Liver (tissue), 9 donors: Measurements from ENCODE around the gene DRG2. TPM values are rescaled to one million over a fixed set of nuclear protein-coding genes. Genes with fewer than 3 reads are reported as not detected.
A peak's percentile ranks its signal among the peaks of the same experiment; 100 is the strongest.

ENCODE experiments used
- DNase-seq: peaks from one replicate; pipeline ENCODE4 v3.0.0-alpha.2; 2017; ENCODE audit warnings: low spot score
- H3K27ac ChIP-seq, 2 donors: one replicate each; pipeline ENCODE4 v1.7.0; 2013; ENCODE audit warnings: inconsistent platforms in 2 of 2, low read length in 2 of 2, control low read depth in 1 of 2, low read depth in 1 of 2, mild to moderate bottlenecking in 1 of 2
- H3K27me3 ChIP-seq, 4 donors: one replicate each; pipeline versions ENCODE4 v1.6.1 to v1.7.0; 2013; ENCODE audit warnings: low read length in 3 of 4, inconsistent platforms in 1 of 4, mild to moderate bottlenecking in 1 of 4, moderate library complexity in 1 of 4; ENCODE audit not compliant: control insufficient read depth in 4 of 4, insufficient read depth in 4 of 4
- H3K36me3 ChIP-seq, 4 donors: one replicate each; pipeline versions ENCODE4 v1.6.1 to v1.7.0; 2013; ENCODE audit warnings: low read length in 3 of 4, mild to moderate bottlenecking in 3 of 4, low read depth in 1 of 4, moderate library complexity in 1 of 4; ENCODE audit not compliant: control insufficient read depth in 4 of 4, insufficient read depth in 3 of 4
- H3K4me1 ChIP-seq, 4 donors: one replicate each; pipeline versions ENCODE4 v1.6.1 to v1.7.0; 2013; ENCODE audit warnings: low read length in 3 of 4, mild to moderate bottlenecking in 3 of 4, moderate library complexity in 1 of 4; ENCODE audit not compliant: control insufficient read depth in 4 of 4, insufficient read depth in 4 of 4
- H3K4me3 ChIP-seq, 3 donors: one replicate each; pipeline versions ENCODE4 v1.6.1 to v1.7.0; 2013; ENCODE audit warnings: low read length in 3 of 3, control low read depth in 1 of 3, low read depth in 1 of 3, mild to moderate bottlenecking in 1 of 3
- H3K9ac ChIP-seq, 2 donors: one replicate each; pipeline ENCODE4 v1.7.0; 2013; ENCODE audit warnings: low read length in 2 of 2, mild to moderate bottlenecking in 2 of 2, moderate library complexity in 2 of 2, control low read depth in 1 of 2, low read depth in 1 of 2
- H3K9me3 ChIP-seq, 4 donors: one replicate each; pipeline versions ENCODE4 v1.6.1 to v1.7.0; 2013; ENCODE audit warnings: low read length in 3 of 4; ENCODE audit not compliant: control insufficient read depth in 4 of 4
- ATF3 ChIP-seq: IDR thresholded peaks from 2 replicates; pipeline ENCODE4 v1.6.1; 2016; ENCODE audit warnings: antibody characterized with exemption
- EGR1 ChIP-seq, 2 donors: IDR thresholded peaks; 2 replicates each; pipeline ENCODE4 v1.6.1; 2016 to 2018; ENCODE audit warnings: antibody characterized with exemption in 2 of 2, low read depth in 2 of 2
- FOXA2 ChIP-seq: IDR thresholded peaks from 2 replicates; pipeline ENCODE4 v1.6.1; 2016; ENCODE audit warnings: antibody characterized with exemption
- GABPA ChIP-seq, 2 donors: IDR thresholded peaks in 1 of 2; conservative IDR thresholded peaks in 1 of 2; 2 replicates each; pipeline ENCODE4 v1.6.1; 2016; ENCODE audit warnings: antibody characterized with exemption in 2 of 2, mild to moderate bottlenecking in 1 of 2, moderate library complexity in 1 of 2
- HNF4A ChIP-seq, 2 donors: conservative IDR thresholded peaks; 2 replicates each; pipeline ENCODE4 v1.6.1; 2016; ENCODE audit warnings: antibody characterized with exemption in 2 of 2, mild to moderate bottlenecking in 2 of 2
- NR2F2 ChIP-seq: IDR thresholded peaks from 2 replicates; pipeline ENCODE4 v1.6.1; 2016; ENCODE audit warnings: antibody characterized with exemption
- RAD21 ChIP-seq, 2 donors: IDR thresholded peaks; 2 replicates each; pipeline ENCODE4 v1.6.1; 2016; ENCODE audit warnings: antibody characterized with exemption in 2 of 2, mild to moderate bottlenecking in 2 of 2
- SP1 ChIP-seq: IDR thresholded peaks from 2 replicates; pipeline ENCODE4 v1.6.1; 2018; ENCODE audit warnings: antibody characterized with exemption, mild to moderate bottlenecking
- TAF1 ChIP-seq: conservative IDR thresholded peaks from 2 replicates; pipeline ENCODE4 v1.6.1; 2016; ENCODE audit warnings: antibody characterized with exemption, mild to moderate bottlenecking
- YY1 ChIP-seq: IDR thresholded peaks from 2 replicates; pipeline ENCODE4 v1.6.1; 2016; ENCODE audit warnings: antibody characterized with exemption, mild to moderate bottlenecking
- ZBTB33 ChIP-seq: IDR thresholded peaks from 2 replicates; pipeline ENCODE4 v1.6.1; 2016; ENCODE audit warnings: antibody characterized with exemption
- WGBS: extraction: QIAGEN DNeasy Blood & Tissue Kit; methylation state at CpG from one replicate; pipeline ENCODE4 v1.1.7; 2013; 5-methylcytosine and 5-hydroxymethylcytosine counted together
- polyA plus RNA-seq, 2 donors: library from polyadenylated mRNA; stranded (reverse) in 1 of 2; unstranded in 1 of 2; fragments of 200-250 nt in 1 of 2; fragments of >200 nt in 1 of 2; fragmentation: Nextera tagmentation in 1 of 2; extraction: Ambion mirVana in 1 of 2; gene quantifications; one replicate each; pipeline versions ENCODE4 v1.2.1 to v1.2.3, GENCODE V29; 2013 to 2015
- total RNA-seq, 2 donors: library from RNA; depleted of rRNA; stranded (reverse); fragments of >200 nt; gene quantifications; one replicate each; pipeline ENCODE4 v1.2.3, GENCODE V29; 2014
- TF ChIP-seq, protein P1 (sequence below): fragments of 150-350 bp; IDR thresholded peaks from 2 replicates; pipeline ENCODE4 v1.5.1; 2017; ENCODE audit warnings: improper control_type of control experiment, low read depth, low read length; ENCODE audit not compliant: missing input control
- donor health status: healthy.
- donor health status: healthy.
- donor health status: healthy.
- donor health status: healthy.
- donor health status: healthy.

Gene DRG2
- total and polyA plus RNA-seq, 4 donors = 10.9 to 24.9 (median 18.6) TPM

GRCh38 chr17:18089613-18090012, 1.9 kb downstream of the DRG2 start (continued):
- TF ChIP-seq, protein P1, sequence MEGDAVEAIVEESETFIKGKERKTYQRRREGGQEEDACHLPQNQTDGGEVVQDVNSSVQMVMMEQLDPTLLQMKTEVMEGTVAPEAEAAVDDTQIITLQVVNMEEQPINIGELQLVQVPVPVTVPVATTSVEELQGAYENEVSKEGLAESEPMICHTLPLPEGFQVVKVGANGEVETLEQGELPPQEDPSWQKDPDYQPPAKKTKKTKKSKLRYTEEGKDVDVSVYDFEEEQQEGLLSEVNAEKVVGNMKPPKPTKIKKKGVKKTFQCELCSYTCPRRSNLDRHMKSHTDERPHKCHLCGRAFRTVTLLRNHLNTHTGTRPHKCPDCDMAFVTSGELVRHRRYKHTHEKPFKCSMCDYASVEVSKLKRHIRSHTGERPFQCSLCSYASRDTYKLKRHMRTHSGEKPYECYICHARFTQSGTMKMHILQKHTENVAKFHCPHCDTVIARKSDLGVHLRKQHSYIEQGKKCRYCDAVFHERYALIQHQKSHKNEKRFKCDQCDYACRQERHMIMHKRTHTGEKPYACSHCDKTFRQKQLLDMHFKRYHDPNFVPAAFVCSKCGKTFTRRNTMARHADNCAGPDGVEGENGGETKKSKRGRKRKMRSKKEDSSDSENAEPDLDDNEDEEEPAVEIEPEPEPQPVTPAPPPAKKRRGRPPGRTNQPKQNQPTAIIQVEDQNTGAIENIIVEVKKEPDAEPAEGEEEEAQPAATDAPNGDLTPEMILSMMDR = no peak
- TF ChIP-seq NR2F2 = no peak
- no peak for TF ChIP-seq HNF4A (conservative IDR thresholded peaks at IDR 0.05)
- TF ChIP-seq GABPA (IDR thresholded peaks at IDR 0.05 in 1 of 2, conservative IDR thresholded peaks at IDR 0.05 in 1 of 2) = no peak
- no peak for TF ChIP-seq SP1

DNA sequence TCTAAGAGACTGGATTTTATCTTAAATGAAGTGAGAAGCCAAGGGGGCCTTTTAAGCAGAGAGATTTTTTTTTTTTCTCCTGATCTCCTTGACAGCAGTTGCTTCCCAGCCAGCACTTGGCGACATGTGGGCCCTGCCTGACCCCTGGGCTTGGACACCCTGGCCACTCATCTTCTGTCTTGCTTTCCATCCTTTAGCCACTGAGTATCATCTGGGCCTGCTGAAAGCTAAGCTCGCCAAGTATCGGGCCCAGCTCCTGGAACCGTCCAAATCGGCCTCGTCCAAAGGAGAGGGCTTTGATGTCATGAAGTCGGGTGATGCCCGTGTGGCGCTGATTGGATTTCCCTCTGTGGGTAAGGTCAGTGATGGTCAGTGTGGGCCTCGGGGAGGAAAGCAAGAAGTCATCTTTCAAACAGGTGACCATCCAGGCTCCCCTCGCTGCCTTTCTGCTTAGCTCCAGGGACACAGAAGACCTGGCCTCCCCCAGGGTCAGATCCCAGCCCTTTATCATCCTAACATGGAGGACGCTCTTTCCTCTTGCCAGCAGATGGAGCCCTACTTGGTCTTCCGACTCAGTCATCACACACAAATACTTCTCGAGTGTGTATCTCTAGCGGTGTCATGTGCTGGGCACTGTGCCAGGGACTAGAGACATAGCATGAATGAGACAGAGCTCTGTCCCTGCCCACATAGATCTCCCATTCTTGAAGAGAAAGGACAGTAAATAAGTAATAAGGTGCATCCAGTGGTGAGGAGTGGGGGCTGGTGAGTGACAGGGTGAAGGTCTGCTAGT, 6.1 kb downstream of the DRG2 start:
- DNase-seq = peak; percentile 63
- 83% methylated on average over 15 of the region's 15 CpGs for WGBS
- H3K9me3 ChIP-seq = no peaks in the 10 kb centered on the region
- no peak overlapping the region for H3K27ac ChIP-seq
- peaks cover 2 to 8% (median 2%) of the 10 kb centered on the region in 4 donors for H3K4me1 ChIP-seq
- H3K9ac ChIP-seq = no peak overlapping the region
- TF ChIP-seq TAF1 (no peak), RAD21 (IDR thresholded peaks at IDR 0.05) (peak in 1 of 2 donors; percentile 63)
- TF ChIP-seq, protein P1 = peak; percentile 21
- no peaks in the 10 kb centered on the region for H3K27me3 ChIP-seq
- H3K36me3 ChIP-seq = peaks cover 11 to 46% (median 20%) of the 10 kb centered on the region in 4 donors
- H3K4me3 ChIP-seq = no peak overlapping the region

- 98% methylated on average over 10 of the region's 10 CpGs for WGBS
Observed at GRCh38 chr17:18094409-18094807, 6.7 kb downstream of the DRG2 start.

More at GRCh38 chr17:18094409-18094807, 6.7 kb downstream of the DRG2 start:
- Histone ChIP-seq H3K9me3 (no peaks in the 10 kb centered on the region), H3K27ac (no peak overlapping the region), H3K36me3 (peaks cover 12 to 52% (median 20%) of the 10 kb centered on the region in 4 donors), H3K9ac (no peak overlapping the region), H3K4me1 (peaks cover 0 to 6% (median 0%) of the 10 kb centered on the region in 4 donors), H3K27me3 (no peaks in the 10 kb centered on the region), H3K4me3 (no peak overlapping the region)
- TF ChIP-seq FOXA2 = no peak
- no peak for TF ChIP-seq ATF3
- TF ChIP-seq EGR1 (IDR thresholded peaks at IDR 0.05; ENCODE audit: low read depth in 2 of 2) = no peak
- TF ChIP-seq ZBTB33 = no peak
- TF ChIP-seq YY1 = no peak
- TF ChIP-seq GABPA (IDR thresholded peaks at IDR 0.05 in 1 of 2, conservative IDR thresholded peaks at IDR 0.05 in 1 of 2) = no peak
- TF ChIP-seq TAF1 = no peak
- no peak for DNase-seq
